Measurements from ENCODE around the gene ZSCAN22. TPM values are rescaled to one million over a fixed set of nuclear protein-coding genes. Genes with fewer than 3 reads are reported as not detected.
A peak's percentile ranks its signal among the peaks of the same experiment; 100 is the strongest.
"Not testable (repeated sequence)": the region's sequence is repeated elsewhere in the genome, so short reads cannot be mapped to it uniquely, and the experiment has no call there.

ZSCAN22 gene
- total RNA-seq, 1 experiment from 2014 or later: 2.5 TPM

DNA sequence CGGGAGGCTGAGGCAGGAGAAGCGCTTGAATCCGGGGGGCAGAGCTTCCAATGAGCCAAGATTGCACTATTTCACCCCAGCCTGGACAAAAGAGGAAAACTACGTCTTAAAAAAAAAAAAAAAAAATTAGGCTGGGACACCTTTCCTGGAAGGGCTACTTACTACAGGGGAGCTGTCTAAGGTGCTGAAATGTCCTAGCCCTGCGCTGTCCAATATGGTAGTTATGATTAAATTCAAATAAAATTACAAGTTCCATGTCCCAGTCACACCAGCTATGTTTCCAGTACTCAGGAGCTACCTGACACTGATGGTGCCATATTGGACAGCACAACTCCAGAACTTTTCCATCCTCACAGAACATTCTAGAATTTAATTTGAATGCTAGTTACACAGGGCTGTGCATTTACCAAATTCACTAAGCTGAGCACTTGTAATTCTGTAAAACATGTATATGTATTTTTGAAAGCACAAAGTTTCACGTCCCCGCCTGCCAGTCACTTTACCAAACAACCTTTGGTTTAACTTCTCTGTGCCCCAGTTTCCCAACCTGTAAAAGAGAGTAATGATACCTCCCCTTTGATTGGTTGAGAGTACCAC lies 9.2 kb upstream of the ZSCAN22 start:
- DNase-seq (ENCODE audit: extremely low read depth, low read depth): no peak

DNA sequence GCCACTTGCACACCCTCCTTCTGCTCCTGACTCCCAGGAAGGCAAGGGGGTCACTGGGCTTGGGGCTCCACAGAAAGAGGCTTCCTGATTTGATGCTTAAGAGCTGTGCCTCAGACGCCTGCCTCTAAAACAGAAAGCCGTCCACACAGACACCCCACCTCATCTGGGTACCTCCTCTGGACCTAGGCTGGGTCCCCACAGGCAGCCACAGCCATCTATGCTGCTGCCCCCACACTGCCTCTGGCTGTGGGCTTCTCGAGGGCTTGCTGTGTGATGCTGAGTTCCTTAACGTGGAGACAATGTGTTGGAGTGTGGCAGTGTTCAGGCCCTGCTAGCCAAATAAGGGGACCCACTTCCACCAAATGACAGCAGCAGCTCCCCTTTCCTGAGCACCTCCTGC lies 8.5 kb upstream of the ZSCAN22 start:
- DNase-seq (ENCODE audit: extremely low read depth, low read depth): no peak

DNA sequence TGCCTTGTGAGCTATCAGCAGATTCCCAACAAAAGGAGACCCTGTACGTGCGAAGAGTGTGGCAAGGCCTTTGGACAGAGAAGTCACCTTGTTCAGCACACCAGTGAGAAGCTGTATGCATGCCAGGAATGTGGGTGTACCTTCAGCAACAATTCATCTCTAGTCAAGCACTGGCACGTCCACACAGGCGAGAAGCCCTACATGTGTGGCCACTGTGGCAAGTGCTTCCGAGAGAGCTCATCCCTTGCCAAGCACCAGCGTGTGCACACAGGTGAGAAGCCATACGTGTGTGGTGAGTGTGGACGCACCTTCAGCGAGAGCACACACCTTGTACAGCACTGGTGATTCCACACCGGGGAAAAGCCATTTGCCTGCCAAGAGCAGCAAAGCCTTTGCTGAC lies 7.6 kb upstream of the ZSCAN22 start:
- DNase-seq (ENCODE audit: extremely low read depth, low read depth): no peak

DNA sequence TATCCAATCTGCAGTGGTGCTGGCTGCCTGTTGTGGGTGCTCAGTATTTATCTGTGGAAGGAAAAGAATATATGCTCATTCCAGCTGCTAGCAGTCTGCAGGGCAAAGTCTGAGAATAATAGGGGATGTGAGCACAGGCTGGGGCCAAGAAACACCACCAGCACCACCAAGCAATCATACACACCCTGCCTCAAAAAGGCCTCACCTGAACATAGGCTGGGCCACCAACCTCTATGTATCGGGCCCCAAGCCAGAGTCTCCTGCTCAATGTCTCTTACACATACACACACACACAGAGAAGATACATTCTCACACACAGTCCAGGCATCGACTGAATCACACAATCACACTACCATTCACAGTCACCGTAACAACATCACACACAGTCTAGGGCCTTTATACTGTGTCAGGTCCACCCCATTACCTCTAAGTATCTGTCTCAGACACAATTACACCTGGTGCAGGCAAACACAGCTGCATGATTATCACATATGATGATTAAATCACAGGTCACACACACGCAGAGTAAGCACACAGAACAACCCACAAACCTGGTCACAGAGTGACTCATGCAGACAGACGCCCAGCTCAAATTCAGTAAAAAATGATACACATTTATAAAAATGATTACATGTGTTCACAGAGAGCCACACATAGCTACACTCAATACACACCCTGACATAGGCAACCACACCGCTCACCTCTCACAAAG lies 1.3 kb upstream of the ZSCAN22 start:
- DNase-seq (ENCODE audit: extremely low read depth, low read depth): no peak

DNA sequence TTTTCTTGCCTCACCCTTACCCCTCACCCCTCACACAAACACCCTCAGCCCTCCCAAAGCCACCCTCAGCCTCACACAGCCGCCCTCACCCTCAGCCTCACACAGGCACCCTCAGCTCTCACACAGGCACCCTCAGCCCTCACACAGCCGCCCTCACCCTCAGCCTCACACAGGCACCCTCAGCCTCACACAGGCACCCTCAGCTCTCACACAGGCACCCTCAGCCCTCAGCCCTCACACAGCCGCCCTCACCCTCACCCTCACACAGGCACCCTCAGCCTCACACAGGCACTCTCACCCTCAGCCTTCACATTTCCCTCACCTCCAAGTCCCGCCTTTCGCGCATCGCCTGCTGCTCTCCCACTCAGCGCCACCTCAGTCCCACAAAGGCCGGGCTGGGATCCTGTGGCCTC lies 287 bp upstream of the ZSCAN22 start:
- DNase-seq (ENCODE audit: extremely low read depth, low read depth): no peak

DNA sequence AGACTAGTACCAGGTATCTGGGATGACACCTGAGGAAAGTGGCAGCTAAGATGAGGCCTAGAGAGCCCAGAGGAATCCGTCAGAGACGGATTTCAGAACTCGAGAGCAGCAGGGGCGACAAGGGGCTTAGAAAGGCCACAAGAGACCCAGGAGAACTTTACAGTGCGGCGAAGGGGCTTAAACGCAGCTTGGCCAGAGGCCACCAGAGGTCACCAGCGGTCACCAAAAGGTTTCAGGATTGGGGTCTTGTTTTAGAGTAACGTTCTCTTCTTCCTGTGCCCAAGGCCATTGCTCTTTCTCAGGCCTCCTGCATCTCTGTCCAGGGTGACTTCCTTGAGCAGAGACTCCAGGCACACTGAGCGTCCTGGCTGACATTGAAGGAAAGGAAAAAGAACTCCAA lies 2.2 kb downstream of the ZSCAN22 start:
- no peak for DNase-seq (ENCODE audit: extremely low read depth, low read depth)

DNA sequence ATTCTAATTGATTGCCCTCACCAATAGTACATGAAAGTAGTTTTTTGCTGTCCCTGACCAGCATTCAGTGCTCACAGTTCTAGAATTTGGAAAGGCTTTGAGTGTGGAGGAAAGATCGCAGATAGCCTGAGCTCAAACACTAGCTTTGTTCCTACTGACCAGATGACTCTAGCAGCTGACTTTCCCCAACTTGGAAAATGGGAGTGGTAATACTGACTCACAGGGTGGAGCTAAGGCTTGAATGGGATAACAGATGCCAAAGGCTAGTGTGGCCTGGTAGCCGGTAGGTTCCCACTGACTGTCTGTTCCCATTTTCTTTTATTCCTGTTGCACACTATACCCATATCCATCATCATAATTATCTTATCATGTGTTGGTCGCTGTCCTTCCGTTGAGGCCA lies 3.7 kb downstream of the ZSCAN22 start:
- peak; percentile 24 for DNase-seq (ENCODE audit: extremely low read depth, low read depth)

DNA sequence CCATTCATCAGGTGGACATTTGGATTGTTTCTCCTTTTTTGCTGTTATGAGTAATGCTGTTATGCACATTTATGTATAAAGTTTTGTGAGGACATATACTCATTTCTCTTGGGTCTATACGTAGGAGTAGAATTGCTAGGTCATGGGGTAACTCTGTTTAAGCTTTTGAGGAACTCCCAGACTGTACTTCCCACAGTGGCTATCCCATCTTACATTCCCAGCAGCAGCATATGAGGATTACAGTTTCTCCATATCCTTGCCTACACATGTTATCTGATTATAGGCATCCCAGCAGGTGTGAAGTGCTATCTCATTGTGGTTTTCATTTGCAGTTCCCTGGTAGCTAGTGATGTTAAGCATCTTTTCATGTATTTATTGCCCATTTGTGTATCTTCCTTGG lies 5.9 kb downstream of the ZSCAN22 start:
- no peak for DNase-seq (ENCODE audit: extremely low read depth, low read depth)

DNA sequence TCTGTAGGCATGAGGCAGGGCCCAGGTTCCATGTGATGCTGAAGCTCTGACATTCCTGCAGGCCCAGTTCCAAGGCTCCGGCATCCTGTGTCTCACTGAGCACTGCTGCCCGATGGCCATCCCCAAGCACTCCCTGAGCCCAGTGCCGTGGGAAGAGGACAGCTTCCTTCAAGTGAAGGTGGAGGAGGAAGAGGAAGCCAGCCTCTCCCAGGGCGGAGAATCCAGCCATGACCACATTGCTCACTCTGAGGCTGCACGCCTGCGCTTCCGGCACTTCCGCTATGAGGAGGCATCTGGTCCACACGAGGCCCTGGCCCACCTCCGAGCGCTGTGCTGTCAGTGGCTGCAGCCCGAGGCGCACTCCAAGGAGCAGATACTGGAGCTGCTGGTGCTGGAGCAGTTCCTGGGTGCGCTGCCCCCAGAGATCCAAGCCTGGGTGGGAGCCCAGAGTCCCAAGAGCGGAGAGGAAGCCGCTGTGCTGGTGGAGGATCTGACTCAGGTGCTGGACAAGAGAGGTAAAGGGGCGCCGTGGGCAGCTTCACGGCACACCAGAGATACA lies 8.0 kb downstream of the ZSCAN22 start:
- DNase-seq (ENCODE audit: extremely low read depth, low read depth): no peak

DNA sequence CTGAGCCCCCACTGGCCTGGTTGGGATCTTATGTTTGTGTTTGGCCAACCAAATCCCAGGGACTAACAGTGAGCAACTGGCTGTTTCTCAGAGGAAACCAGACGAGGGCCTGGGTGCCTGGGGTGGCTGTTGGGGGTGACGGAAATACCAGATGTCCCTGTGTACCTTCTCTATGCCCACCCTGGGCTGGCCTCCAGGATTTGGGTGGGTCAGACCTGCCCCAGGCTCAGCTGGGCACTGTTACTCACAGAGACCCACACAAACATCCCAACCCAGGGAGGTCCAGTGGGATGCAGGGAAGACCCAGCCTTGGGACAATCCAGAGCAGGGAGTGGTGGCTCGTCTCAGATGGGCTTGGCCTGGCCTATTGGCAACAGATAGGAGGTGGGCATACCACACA lies 8.8 kb downstream of the ZSCAN22 start:
- no peak for DNase-seq (ENCODE audit: extremely low read depth, low read depth)

DNA sequence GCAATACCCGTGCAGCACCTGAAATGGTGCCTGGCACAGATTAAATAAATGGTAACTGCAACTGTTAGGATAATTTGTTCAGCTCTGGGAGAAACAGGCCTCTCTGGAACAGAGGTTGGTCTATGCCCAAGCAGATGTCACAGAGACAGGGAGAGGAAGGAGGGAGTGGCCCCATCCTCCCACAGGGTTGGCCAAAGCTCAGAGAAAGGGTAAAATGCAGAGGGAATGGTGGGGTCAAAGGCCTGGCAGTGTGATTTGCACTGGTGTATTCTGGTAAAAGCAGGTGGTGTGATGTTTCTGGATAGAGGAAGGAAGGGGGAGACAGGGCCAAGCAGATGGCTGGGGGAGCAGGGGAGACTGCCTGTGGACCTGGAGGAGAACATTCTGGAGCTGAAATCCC lies 9.4 kb downstream of the ZSCAN22 start:
- DNase-seq (ENCODE audit: extremely low read depth, low read depth): no peak

DNA sequence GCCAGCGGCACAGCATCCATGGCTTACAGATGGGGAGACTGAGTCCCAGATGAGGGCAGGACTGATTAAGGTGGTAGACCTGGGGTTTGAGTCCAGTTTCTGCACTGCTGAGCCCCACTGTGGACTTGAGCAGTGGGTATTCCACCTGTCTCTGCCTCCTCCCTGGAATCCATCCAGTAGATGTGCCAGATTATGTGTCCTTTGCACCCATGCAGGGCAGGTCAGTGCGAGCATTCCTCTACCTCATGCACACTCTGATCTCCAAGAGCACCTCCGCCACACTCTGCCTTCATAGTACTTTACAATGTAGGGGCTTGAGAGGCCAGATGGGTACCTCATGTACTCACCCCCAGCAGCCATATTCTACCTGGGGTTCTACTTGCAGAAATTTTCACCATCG lies 10.0 kb downstream of the ZSCAN22 start:
- DNase-seq (ENCODE audit: extremely low read depth, low read depth): no peak

DNA sequence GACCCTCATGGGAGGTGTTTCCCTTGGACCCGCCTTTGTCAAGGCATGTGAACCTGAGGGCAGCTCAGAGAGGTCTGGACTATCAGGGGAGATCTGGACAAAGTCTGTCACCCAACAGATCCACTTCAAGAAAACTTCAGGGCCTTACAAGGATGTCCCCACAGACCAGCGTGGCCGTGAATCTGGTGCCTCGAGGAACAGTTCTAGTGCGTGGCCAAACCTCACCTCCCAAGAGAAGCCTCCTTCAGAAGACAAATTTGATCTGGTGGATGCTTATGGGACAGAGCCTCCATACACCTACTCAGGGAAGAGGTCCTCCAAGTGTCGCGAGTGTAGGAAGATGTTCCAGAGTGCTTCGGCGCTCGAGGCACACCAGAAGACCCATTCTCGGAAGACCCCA lies 11.5 kb downstream of the ZSCAN22 start:
- no peak for DNase-seq (ENCODE audit: extremely low read depth, low read depth)

DNA sequence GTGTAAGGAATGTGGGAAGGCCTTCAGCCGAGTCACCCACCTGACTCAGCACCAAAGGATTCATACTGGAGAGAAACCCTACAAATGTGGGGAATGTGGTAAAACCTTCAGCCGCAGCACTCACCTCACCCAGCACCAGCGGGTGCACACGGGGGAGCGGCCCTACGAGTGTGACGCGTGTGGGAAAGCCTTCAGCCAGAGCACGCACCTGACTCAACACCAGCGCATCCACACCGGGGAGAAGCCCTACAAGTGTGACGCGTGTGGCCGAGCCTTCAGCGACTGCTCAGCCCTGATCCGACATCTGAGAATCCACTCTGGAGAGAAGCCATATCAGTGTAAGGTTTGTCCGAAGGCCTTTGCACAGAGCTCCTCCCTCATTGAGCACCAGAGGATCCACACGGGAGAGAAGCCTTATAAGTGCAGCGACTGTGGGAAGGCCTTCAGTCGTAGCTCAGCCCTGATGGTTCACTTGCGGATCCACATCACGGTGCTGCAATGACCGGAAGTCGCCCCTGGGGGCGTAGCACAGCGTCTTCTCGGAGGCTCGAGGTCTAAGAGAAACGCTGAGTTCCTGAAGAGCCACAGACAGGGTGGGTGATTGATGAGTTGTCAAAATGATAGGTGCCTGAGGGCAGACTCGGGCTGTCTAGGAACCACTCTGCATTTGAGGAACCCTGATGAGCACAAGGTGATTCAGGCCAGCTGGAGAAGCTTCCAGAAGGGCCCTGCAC lies 12.2 kb downstream of the ZSCAN22 start:
- no peak for DNase-seq (ENCODE audit: extremely low read depth, low read depth)

DNA sequence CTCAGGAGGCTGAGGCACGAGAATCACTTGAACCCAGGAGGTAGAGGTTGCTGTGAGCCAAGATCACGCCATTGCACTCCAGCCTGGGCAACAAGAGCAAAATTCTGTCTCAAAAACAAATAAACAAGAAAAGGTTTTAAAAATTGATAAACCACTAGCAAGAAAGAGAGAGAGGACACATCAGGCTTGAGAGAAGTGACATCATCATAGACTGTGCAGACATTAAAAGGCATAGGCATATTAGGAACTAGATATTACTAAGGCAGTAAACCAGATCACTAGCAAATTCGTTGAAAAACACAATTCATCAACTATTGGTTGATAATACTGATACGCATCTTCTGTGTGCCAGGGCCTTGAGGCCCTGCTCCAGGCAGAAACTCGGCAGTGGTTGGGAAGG lies 18.8 kb downstream of the ZSCAN22 start:
- no peak for DNase-seq (ENCODE audit: extremely low read depth, low read depth)

DNA sequence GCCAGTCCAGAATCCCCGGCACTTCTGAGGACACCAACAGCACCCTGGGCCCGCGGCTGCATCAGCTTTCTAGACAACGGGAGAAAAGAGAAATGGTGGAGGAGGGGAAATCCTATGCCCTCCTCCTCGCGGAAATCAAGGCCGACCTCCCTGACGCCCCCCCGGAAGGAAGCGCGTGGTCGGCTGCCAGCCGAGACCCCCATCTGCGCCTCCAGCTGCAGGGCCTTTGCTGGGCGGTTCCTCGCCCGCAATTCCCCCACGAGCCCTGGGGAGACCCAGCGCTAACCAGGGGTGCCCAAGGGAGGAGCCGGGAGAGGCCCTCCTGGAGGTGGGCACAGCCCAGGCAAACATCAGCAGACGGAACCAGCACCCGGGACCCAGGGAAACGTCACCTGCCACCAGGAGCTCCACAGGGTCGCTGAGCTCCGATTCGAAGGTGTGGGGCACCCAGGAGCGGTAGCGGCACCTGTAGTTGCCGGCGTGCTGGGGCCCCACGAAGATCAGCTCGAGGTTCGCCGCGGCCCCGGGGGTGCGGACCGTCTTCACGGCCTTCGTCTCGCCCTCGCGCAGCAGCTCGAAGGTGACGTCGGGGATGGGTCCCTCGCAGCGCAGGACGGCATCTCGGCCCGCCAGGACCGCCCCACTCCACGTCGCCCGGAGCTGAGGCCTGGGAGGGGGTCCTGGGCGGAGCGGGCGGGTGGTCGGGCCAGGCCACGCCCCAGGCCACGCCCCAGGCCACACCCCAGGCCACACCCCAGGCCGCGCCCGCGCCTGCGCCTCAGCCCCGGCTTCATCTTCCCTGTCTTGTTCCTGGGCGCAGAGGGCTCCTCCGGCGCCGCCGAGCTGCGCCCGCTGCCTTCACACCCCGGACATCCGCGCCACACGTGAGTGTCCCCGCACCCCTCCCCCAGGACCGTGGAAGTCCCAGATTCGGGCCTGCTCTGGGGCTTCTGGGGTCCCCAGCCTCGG lies 20.5 kb downstream of the ZSCAN22 start:
- peak; percentile 39 for DNase-seq (ENCODE audit: extremely low read depth, low read depth)

DNA sequence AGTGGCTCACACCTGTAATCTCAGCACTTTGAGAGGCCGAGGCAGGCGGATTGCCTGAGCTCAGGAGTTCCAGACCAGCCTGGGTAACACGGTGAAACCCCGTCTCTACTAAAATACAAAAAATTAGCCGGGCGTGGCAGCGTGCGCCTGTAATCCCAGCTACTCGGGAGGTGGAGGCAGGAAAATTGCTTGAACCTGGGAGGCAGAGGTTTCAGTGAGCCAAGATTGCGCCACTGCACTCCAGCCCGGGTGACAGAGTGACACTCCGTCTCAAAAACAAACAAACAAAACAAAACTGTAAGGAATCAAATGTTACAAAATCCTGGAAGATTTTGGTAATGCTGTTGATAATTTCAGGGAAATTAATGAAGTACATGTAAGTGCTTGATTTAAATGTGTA lies 21.3 kb downstream of the ZSCAN22 start:
- DNase-seq (ENCODE audit: extremely low read depth, low read depth): not testable (repeated sequence)

DNA sequence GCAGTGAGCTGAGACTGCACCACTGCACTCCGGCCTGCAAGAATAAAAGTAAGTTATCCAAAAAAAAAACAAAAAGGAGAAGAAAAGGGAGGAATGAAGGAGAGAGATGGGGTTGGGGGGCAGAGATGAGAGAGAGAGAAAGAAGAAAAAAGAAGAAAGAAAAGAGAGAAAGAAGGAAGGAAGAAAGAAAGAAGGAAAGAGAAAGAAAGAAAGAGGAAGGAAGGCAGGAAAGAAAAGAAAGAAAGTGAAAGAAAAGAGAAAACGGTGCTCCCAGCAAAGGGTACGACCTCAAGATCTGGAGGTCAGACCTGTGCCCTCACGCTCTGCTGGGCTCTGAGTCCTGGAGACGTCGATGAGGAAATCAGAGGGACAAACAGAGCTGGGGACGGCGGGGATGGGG lies 22.8 kb downstream of the ZSCAN22 start:
- no peak for DNase-seq (ENCODE audit: extremely low read depth, low read depth)

DNA sequence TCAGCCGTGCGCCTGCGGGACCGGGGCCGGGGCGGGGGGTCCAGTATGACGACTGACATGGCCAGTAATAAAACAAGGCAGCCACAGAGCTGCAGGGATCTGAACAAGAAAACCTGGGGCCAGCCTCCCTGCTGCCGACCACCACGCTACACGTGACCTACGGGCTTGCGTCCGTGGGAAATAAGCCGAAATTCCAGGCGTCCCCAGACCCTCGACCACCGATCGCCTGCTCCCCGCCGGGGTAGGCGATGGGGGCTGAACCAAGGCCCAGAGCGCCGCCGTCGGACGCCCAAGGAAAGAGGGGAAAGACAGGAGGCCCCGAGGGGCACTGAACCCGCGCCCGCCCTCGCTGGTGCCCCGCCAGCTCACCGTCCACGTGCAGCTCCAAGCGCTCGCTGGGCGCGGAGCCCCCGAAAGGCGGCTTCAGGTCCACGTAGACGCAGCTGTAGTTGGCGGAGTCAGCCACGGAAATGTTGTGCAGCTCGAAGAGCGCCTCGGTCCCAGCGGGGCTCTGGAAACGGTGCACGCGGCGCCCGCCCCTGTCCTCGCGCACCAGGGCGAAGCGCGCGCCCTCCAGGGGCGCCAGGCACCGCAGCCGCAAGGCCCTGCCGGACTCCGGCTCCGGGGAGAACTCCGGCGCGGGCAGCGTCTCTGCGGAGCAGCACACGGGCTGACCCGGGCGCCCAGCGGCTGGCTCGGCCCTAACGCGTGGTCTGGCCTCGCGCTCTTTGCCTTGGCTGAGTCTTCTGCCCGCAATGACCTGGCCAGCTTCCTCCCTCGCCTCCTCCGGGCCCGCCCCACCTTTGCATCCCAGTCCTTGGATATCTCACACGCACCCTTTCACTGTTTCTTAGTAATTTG lies 23.4 kb downstream of the ZSCAN22 start:
- DNase-seq (ENCODE audit: extremely low read depth, low read depth): no peak

All from NCI-H460 (cell line).